ENCODE data around the gene PDZD2.

DNA sequence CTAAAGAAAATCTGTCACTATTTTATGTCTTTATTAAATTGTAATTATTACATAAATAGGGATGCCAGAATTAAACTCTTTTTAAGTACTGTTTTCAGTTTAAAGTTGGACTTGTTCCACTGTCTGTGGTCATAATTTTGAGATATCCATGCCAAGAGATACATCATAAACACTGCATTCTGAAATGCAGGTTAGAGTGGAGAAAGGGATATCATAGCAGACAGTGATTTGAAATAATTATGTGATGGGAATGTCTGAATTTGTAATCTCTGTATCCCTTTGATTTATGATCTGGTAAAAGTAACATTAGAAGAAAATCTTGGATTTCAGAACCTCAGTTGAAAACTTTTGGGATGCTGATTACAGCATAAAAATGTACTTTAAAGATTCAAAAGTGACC is 313.1 kb downstream of the PDZD2 start:
- TF ChIP-seq, protein P1, sequence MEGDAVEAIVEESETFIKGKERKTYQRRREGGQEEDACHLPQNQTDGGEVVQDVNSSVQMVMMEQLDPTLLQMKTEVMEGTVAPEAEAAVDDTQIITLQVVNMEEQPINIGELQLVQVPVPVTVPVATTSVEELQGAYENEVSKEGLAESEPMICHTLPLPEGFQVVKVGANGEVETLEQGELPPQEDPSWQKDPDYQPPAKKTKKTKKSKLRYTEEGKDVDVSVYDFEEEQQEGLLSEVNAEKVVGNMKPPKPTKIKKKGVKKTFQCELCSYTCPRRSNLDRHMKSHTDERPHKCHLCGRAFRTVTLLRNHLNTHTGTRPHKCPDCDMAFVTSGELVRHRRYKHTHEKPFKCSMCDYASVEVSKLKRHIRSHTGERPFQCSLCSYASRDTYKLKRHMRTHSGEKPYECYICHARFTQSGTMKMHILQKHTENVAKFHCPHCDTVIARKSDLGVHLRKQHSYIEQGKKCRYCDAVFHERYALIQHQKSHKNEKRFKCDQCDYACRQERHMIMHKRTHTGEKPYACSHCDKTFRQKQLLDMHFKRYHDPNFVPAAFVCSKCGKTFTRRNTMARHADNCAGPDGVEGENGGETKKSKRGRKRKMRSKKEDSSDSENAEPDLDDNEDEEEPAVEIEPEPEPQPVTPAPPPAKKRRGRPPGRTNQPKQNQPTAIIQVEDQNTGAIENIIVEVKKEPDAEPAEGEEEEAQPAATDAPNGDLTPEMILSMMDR (conservative IDR thresholded peaks at IDR 0.05; ENCODE audit: low read depth, low read length): no peak
- TF ChIP-seq EZH2 (IDR thresholded peaks at IDR 0.05; ENCODE audit: borderline replicate concordance, low read depth, low read length, poor library complexity, severe bottlenecking): no peak
